Activated CD8-positive, alpha-beta memory T cell treated with anti-CD3 and anti-CD28 coated beads, Interleukin-2, amount 50 U/mL, for 24 hours (primary cell): ENCODE measurements around the gene MPST.

ENCODE experiments used
- DNase-seq: peaks from one replicate; pipeline ENCODE4 v3.0.0-alpha.2; 2020; ENCODE audit errors: extremely low read depth

MPST gene

GRCh38 chr22:37000676-37001534 is 18.6 kb upstream of the MPST start:
- no peak for DNase-seq

- no peak for DNase-seq
Observed at GRCh38 chr22:37001826-37002225, 17.7 kb upstream of the MPST start.

- DNase-seq = no peak
Observed at GRCh38 chr22:37002633-37003032, 16.9 kb upstream of the MPST start.

GRCh38 chr22:37007651-37008050 is 11.9 kb upstream of the MPST start:
- no peak for DNase-seq

GRCh38 chr22:37008365-37008764 is 11.2 kb upstream of the MPST start:
- DNase-seq = no peak

DNA sequence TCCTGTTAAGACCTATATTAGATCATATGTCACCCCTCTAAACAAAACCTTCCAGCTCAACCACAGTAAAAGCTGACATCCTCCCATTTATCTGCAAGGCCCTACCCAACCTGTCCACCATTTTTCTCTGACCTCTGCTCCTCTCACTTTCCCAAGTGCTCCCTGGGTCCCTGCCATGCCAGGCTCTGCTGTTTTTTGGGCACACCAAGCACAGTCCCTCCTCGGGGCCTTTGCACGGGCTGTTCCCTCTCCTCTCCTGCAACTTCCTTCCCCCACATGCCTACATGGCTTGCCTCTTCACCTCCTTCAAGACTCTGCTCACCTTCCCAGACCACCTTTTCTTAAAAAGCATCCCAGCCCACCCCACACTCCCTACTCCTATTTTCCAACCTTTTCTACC is 10.1 kb upstream of the MPST start:
- no peak for DNase-seq

GRCh38 chr22:37010174-37010573 is 9.4 kb upstream of the MPST start:
- DNase-seq = no peak

GRCh38 chr22:37010976-37011375 is 8.6 kb upstream of the MPST start:
- DNase-seq = no peak

- DNase-seq = no peak
Observed at GRCh38 chr22:37011472-37011871, 8.1 kb upstream of the MPST start.

GRCh38 chr22:37012262-37012904 is 7.2 kb upstream of the MPST start:
- DNase-seq = no peak

GRCh38 chr22:37012956-37013355 is 6.6 kb upstream of the MPST start:
- DNase-seq = no peak

GRCh38 chr22:37014415-37014806 is 5.1 kb upstream of the MPST start:
- DNase-seq = no peak

- DNase-seq = no peak
Observed at GRCh38 chr22:37014835-37015586, 4.5 kb upstream of the MPST start.

DNA sequence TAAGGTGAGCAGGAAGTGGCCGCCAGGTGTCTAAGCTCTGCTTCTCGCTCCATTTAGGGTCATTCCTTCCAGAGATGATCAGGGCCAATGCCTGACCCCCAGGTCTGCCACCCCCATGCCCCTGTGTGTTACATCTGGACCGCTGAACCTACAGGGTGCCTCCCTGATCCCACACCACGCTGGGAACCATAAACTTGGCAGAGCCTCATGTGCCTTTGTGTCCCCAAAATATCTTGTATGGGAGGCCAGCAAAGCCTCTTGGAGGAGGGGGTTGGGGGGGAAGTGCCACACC is 4.0 kb upstream of the MPST start:
- DNase-seq = no peak

GRCh38 chr22:37016134-37016910 is 3.2 kb upstream of the MPST start:
- no peak for DNase-seq

DNA sequence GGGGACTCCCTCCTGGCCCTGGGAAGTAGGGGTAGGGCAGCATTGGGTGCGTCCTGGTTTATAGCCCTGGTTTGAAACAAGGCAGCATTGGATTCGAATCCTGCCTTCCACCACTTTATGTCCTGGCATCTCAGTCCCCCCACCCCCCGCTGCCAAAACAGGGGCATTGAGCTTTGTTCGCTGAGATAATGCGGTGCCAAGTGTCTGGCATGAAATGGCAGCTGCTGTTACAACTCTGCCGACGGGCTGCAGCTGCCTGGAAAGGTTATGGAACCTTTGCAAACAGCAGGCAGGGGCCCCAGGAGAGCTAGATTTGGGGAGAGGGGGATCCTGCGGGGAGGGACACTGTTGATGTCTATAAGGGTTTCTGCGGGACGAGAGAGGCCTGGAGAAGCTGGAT is 2.2 kb upstream of the MPST start:
- no peak for DNase-seq

DNA sequence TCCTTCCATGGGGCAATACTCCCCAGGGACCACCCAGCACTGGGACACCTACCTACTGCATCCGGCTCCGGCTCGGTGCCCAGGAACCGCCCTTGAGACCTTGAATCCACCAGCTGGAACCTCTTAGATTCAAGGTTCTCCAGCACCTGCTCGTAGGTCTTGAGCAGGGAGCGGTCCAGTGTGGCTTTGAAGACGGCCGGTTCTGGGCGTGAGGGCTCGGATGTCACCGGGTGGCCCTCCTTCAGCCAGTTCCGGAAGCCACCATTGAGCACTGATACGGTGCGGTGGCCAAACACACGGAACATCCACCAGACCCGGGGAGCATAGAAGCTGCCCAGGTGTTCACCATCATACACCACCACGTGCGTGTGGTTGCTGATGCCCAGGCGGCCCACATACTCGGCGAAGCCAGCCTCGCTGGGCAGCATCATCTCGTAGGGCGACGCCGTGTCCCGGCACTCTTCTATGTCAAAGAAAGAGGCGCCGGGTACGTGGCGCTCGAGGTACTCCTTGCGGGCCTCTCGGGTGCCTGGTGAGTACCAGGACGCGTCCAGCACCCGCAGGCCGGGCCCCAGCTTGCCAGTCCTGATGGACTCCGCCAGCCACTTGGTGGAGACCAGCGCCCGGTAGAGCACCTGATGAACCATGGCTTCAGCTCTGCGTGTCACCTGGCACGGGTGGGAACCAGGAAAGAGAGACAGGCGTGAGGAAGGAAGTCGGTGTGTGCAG is 1.3 kb upstream of the MPST start:
- no peak for DNase-seq

DNA sequence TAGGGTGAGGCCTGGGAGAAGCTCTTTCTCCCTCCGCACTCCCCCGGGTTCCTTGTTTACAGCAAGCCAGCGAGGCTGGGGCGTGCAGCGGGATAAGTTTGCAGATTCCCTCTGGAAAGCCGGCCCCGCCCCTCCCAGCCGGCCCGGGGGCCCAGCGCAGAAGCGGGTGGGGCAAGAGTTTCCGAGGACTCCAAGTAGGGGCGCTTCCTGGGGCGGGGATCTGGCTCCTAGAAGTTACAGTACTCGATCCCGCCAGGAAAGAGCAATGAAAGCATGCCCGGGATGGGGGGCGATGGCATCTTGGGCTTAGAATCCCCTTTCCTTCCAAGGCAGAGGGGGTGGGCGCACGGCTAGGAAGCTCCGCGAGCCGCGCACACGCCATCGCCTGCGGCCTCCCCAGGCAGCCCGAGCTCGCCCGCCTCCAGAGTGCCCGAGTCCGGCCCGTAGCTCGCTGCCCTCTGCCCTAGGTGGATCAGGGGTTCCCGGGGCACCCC is 680 bp upstream of the MPST start:
- DNase-seq = no peak

DNA sequence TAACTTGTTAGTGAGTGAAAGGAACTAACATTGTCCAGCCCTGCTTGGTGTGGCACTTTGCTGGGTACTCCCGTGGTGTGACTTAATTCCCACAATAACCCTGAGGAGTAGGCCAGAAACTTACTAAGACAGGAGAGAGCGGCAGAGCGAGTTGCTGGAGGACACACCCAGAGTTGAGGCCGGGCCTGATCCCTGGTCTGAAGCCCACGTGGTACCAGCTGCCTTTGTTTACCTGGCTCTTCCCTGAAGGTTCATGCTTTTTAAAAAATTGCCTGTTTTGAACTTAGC is 594 bp downstream of the MPST start:
- no peak for DNase-seq

- DNase-seq = no peak
Observed at GRCh38 chr22:37021041-37021440, 1.5 kb downstream of the MPST start.

DNA sequence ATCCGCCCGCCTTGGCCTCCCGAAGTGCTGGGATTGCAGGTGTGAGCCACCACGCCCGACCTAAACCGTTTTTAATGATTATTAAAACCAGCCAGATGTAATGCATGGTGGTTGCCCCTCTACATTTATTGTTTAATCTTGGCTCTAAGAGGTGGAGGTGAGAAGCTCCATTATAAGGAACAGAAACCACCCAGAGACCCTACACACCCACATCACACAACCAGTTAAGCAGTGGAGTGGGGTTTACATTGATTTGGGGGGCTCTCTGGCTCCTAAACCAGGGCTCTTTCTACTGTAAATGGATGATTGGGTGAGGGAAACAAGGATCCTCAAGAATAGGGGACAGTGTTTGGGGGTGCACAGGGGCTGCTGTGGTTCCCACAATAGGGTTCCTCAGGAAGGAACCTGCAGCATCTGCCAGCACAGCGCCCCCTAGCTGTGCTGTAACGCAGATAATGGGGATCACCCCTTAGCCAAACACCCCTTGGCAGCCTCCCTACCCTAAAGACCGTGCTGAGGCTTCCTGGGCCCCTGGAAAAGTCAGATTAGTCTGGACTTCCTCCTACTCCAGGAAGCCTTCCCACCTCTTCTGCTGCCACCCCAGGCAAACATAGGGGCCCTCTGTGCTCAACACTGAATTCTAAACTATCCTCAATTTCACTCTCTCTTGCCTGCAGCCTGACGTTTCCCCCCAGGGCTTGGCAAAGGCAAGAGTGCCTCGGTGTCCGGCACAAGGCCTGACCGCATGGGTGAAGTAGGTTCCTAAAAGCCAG is 2.4 kb downstream of the MPST start:
- DNase-seq = no peak
